GM18867 (cell line): ENCODE data around the gene KTN1.

ENCODE experiments used
- ATAC-seq: cut with Tn5 transposase; IDR thresholded peaks from one replicate; pipeline ENCODE4 v1.9.1; 2021; ENCODE audit warnings: mild to moderate bottlenecking, moderate library complexity; ENCODE audit not compliant: unreplicated experiment

The KTN1 gene

DNA sequence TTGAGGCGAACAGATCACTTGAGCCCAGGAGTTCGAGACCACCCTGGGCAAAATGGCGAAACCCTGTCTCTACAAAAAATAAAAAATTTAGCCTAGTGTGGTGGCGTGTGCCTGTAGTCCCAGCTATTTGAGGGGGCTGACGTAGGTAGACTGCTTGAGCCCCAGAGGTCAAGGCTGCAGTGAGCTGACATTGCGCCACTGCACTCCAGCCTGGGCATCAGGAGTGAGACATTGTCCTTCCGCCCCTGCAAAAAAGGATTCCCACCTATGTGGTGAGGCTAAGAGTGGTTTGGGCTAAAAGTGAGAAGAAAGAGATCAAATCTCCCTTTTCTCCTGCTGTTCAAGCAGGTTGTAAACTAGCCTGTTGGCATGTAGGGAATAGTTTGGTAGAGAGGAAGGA lies 5.0 kb upstream of the KTN1 start:
- no peak for ATAC-seq

DNA sequence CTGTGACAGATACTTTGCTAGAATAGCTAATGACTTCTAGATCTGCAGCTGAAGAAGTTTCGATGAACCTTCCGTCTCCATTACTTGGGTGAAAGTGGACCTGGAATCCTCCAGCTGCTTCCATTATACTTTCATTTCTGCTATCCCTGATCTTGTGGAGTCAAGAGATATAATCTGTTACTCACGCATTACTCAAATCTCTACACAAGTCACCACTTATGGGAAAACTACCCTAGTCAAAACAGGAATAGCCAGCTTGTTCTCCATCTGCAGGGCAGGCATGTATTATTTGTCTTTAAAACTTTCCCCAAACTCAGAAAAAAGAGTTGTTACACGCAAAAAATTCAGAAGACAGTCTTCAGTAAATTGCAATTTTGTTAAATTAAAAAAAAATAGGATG lies 2.8 kb upstream of the KTN1 start:
- no peak for ATAC-seq

GRCh38 chr14:55578511-55578910 lies 1.5 kb upstream of the KTN1 start:
- ATAC-seq, result no peak

GRCh38 chr14:55580470-55581341 lies 699 bp downstream of the KTN1 start:
- ATAC-seq, result peak; percentile 49

DNA sequence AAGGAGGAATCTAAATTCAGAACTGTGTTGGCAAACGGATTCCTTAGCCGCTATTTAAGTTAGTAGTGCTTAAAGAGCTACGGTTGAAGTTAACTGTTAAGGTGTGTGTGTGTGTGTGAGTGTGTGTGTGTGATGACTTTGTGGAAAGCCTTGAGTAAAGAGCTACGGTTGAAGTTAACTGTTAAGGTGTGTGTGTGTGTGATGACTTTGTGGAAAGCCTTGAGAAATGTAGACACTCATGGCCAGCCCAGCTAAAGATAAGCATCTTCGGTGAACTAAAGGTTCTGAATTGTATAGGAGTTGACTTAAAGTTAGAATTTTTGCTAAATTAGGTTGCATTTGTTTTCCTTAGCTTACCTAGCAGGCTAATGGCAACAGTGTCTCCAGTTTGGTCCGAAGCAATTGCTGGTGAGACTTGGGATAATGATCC lies 1.4 kb downstream of the KTN1 start:
- no peak for ATAC-seq

- peak; percentile 24 for ATAC-seq
Measured at GRCh38 chr14:55582746-55583145, 2.7 kb downstream of the KTN1 start.

GRCh38 chr14:55583942-55584468 lies 4.0 kb downstream of the KTN1 start:
- no peak for ATAC-seq

- ATAC-seq, result no peak
Measured at GRCh38 chr14:55585854-55586253, 5.8 kb downstream of the KTN1 start.

DNA sequence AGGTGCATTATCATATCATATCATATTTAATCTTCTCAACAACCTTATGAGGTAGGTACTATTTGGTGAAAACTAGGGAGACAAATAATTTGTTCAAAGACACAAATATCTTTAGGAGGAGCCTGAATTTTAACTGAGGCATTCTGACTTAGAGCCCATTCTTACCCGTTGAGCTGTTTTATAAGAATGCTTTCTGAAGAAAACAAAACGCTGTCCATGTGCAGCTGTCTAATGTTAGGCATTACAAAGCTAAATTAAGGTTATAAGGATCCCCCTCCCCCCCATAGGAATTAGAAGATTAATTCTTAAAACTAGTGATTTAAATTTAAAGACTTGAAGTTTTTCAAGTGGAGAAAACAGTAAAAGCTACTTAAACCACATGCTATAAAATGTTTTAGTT lies 6.4 kb downstream of the KTN1 start:
- no peak for ATAC-seq

DNA sequence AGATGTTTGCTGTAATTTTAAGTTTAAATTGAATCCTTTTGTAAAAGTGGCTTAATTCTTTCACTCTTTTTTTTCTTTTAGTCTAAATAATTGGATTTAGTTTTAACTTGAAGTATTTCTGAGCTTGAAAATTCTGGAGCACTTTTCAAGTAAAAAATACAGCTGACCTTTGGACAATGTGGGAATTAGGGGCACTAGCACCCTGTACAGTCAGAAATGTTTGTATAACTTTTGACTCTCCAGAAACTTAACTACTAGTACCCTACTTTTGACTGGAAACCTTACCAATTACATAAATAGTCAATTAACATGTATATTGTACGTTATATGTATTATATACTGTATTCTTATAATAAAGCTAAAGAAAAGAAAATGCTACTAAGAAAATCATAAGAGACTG lies 7.8 kb downstream of the KTN1 start:
- no peak for ATAC-seq

DNA sequence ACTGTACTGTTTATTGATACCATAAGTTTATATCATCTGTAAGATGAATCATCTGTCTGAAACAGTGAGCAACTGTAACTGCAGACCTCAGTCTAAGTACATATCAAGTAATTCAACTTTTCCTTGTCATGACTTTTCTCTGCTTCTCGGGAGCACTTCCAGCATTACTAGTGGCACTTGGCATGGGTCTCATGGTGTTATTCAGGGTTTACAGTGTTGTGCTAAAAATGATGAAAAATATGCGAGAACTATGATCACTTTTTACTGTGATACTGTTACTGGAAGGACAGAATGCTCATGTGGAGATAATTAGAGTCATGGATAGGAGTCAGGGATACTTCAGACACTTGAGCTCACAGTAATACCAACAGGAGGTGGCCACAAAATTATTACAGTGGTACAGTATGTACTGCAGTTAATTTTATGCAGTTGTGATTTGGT lies 8.3 kb downstream of the KTN1 start:
- ATAC-seq, result no peak

DNA sequence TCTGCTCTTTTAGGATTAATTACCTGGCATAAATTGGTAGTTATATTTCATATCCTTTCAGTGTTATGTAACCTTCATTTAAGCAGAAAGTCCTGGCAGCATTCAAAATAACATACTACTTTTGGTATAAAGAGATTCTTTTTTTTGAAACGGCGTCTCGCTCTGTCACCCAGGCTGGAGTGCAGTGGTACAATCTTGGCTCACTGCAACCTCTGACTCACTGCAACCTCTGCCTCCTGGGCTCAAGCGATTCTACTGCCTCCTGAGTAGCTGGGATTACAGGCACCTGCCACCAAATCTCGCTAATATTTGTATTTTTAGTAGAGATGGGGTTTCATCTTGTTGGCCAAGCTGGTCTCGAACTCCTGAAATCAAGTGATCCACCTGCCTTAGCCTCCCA lies 9.2 kb downstream of the KTN1 start:
- ATAC-seq, result no peak

GRCh38 chr14:55592436-55592835 lies 12.4 kb downstream of the KTN1 start:
- ATAC-seq, result no peak

DNA sequence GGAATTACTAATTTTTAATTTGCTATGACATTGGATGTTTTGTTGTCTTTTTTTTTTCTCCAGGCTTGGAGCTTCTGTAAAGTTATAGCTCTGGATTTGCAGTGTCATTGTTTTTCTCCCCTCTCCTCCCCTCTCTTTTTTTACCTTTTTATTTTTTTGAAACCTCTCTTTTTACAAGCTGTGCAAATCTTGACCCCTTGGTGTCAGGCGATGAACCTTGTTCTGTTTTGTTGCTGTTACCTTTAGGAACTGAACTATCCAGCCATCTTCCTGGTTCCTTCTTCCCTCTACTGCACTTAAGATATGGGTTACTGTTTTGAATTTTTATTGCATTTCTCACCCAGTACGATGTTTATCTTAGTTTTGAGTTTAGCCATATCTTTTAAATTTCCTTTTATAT lies 13.7 kb downstream of the KTN1 start:
- no peak for ATAC-seq

DNA sequence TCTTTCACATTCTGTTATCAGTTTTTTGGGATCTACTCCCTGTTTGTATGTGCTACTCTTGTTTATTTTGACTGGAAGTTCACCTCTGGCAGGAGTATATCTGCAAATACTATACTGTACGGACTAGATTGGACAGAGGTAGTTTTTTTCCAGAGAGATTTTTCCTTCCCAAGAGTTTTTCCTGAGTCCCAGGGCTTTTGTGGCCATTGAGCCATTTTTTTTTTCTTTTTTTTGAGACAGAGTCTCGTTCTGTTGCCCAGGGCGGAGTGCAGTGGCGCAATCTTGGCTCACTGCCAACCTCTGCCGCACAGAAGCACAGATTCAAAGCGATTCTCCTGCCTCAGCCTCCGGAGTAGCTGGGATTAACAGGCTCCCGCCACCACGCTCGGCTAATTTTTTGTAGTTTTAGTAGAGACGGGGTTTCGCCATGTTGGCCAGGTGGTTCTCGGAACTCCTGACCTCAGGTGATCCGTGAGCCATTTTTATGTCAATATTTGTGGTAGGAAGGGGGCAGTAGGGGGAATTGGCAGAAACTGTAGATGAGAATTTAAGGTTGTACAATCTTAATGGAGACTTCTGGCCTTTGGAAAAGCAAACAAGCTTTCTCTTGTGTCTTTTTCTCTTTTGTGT lies 19.4 kb downstream of the KTN1 start:
- ATAC-seq, result no peak

GRCh38 chr14:55600784-55601561 lies 21.0 kb downstream of the KTN1 start:
- no peak for ATAC-seq

DNA sequence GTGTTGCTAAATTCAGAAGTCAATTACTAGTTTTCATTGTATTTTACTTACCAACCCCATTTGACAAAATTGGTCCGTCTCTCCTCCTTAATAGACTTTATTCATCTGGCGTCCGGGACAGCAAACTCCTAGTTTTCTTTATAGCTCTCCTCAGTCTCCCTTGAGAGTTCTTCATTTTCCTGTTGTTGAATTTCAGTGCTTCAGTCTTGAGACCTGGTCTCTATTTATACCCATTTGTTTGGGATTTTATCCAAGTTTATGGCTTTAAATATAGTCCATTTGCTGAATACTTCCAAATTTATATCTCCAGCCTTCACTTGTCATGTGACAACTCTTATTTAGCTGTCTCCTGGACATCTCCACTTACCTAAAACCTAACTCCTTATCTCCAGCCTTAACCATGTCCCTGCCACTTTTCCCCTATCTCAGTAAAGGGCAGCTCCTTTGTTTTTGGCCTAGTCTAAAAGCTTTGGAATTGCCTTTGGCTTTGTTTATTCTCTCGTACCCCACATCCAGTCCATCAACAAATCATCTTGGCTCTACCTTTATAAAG lies 23.5 kb downstream of the KTN1 start:
- no peak for ATAC-seq

GRCh38 chr14:55604488-55604887 lies 24.5 kb downstream of the KTN1 start:
- ATAC-seq, result no peak

- ATAC-seq, result no peak
Measured at GRCh38 chr14:55604900-55605418, 25.0 kb downstream of the KTN1 start.

DNA sequence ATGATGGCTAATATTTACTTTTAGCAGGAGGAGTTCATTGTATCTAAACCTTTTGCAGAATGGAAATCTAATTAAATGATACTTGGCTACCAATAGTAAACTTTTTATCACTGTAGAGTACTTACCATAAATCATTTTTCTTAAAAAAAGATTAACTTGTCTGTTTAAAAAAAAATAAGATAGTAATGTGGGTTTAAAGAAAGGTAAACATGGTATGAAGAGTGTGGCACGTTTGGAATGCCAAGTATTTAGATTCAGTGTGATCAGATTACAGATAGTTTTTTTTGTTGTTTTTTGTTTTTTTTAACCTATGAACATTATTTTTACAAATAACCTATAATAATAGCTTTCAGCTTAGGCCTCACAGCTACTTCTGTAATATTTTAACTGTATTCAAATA lies 25.8 kb downstream of the KTN1 start:
- no peak for ATAC-seq

GRCh38 chr14:55607386-55607785 lies 27.4 kb downstream of the KTN1 start:
- ATAC-seq, result no peak
